Ureter (tissue), 1 donor: ENCODE data around the gene IL32. TPM values are rescaled to one million over a fixed set of nuclear protein-coding genes. Genes with fewer than 3 reads are reported as not detected.

Experiments used
- DNase-seq: peaks from one replicate; pipeline ENCODE4 v3.0.0-alpha.2; 2020; ENCODE audit warnings: low spot score
- total RNA-seq: library from RNA; stranded (reverse); gene quantifications from one replicate; pipeline ENCODE4 v1.2.4, GENCODE V29; 2023
- donor health status: DM: yes; HTN: yes; CAD: no.

IL32 gene, protein sequence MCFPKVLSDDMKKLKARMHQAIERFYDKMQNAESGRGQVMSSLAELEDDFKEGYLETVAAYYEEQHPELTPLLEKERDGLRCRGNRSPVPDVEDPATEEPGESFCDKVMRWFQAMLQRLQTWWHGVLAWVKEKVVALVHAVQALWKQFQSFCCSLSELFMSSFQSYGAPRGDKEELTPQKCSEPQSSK
- 13.7 TPM for total RNA-seq

DNA sequence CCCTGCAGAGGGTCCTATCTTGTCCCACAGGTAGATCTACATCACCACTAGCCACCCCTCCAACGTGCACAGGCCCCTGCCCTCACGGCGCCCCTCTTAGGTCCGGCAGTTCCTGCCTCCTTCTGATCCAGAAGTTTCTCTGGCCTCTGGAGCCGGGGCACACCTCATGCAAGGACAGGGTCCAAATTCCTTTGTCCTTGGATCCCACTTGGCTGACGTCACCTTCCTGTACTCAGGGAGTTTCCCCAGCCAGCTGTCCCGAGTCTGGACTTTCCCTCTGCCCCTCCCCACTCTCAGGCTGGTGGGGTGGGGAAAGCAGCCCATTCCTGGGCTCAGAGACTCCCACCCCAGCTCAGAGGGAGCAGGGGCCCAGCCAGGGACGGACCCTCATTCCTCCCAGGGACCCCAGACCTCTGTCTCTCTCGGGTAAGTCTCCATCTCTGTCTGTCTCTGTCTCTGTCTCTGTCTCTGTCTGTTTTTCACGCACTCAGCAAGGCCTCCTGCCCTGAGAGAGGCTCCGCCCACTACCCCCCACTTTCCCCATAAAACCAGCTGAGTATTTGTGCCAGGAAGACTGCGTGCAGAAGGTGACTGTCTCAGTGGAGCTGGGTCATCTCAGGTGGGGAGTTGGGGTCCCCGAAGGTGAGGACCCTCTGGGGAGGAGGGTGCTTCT lies at the start of gene IL32:
Gene IL32, plus strand, starts transcription at position 572 of the 673 bp plus-strand sequence. CDS start 172 bp downstream, outside the sequence.
- DNase-seq, result no peak

DNA sequence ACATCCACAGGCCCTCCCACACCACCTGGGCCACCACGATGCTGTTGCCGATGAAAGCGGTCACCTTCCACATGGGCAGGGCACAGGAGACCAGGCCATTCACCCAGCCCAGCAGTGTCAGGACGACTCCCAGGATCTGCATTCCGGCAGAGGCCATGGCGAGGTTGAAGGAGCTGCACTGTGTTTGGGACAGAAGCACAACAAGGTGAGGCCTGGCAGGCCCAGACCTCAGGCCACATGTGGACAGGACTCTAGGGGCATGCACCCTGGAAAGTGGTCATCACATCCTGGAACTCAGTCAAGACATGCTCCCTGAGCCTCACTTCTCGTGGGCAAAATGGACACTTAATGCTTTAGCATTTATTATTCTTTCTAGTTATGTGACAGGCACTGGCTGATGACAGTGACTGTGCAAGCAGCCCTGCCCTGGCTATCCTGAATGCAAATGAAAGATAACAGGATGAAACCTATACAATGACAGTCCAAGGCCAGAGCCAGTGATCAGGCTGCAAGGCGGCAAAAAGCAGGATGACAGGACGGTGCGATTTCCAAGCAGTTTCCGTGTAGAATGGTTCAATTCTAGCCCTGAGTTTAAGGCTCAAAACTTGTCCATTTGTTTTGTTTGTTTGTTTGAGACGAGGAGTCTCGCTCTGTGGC lies 49.4 kb upstream of the IL32 start:
- DNase-seq, result no peak

DNA sequence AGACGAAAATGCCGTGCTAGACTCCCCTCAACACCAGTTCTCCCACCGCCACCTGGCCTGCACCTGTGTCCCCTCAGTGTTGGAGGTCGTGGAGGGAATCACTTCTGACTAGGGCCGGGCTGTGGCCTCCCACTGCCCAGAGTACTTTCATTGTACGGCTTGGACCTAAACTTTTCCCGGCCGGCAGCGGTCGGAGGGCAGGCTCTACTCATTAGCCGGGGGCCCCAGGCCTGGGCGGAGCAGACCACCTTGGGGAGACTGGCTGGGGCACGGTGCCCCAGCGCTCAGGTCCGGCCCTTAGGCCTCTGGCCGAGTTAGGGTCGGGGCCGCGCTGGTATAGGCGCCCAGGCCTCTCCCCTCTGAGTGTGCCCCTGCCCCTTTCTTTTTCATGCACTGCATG lies 48.1 kb upstream of the IL32 start:
- no peak for DNase-seq

DNA sequence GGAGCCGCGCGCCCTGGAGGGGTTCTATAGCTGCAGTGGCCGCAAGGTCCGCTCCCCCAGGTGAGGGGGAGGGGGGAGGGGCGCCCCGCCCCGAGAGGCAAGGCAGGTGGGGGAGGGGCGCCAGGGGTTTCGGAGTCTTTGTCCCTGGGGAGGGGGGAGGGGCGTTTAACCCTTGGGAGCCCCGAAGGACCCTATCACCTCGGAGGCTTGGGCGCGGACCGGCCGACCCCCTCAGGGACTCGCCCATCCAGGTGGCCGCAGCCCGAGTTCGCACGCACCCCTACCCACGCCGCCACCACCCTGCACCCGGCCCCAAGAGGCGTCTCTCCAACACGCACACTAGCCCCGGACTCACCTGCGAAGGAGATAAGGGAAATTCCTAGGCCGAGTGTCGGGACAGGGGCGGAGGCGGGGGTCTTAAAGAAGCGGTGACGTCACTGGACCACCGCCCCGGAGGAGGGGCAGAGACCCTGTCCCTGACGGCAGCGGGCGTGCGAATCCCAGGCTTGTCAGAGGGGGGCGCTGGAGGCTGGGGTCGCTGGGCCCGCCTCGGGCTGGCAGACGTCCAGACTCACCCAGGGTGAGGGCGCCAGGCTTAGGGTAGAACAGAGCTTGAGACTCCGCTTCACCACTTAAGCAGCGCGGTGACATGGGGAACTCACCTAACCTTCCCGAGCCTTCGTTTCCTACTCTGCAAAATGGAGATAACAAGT lies 47.5 kb upstream of the IL32 start, which contains the start of gene CLDN6:
Gene CLDN6, minus strand, starts transcription at position 390 of the 713 bp plus-strand sequence. CDS start 2,162 bp downstream, outside the sequence.
- DNase-seq, result no peak

DNA sequence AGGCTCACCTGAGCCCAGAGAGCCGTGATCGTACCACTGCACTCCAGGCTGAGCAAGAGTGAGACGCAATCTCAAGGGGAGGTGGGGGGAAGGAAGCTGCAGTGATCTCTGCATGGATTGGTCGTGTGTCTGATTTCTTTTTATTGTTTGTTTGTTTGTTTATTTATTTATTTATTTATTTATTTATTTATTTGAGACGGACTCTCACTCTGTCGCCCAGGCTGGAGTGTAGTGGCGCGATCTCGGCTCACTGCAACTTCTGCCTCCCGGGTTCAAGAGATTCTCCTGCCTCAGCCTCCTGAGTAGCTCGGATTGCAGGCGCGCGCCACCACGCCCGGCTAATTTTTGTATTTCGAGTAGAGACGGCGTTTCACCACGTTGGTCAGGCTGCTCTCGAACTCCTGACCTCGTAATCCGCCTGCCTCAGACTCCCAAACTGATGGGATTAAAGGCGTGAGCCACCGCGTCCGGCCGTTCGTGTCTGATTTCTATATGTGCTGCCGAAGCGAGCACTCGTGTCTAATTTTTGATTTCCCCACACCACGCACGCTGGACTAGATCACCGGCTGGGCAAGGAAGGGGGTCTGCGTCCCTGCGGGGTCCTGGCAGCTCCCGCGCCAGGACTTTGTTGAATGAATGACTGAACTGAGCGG lies 45.7 kb upstream of the IL32 start:
- DNase-seq, result no peak

DNA sequence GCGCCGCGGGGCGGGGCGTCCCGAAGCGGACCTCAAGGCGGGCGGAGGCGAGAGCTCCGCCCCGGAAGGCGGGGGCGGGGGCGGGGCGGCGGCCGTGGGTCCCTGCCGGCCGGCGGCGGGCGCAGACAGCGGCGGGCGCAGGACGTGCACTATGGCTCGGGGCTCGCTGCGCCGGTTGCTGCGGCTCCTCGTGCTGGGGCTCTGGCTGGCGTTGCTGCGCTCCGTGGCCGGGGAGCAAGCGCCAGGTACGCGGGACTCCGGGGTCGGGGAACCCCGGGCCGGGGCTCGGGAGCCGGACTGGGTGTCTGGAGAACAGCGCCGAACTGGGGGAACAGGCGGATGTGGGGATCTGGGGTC lies 45.2 kb upstream of the IL32 start, which contains the start of gene TNFRSF12A:
Gene TNFRSF12A, plus strand, starts transcription at position 122 of the 357 bp plus-strand sequence. Its CDS starts 30 bp downstream, at position 152.
- DNase-seq, result peak; percentile 77

DNA sequence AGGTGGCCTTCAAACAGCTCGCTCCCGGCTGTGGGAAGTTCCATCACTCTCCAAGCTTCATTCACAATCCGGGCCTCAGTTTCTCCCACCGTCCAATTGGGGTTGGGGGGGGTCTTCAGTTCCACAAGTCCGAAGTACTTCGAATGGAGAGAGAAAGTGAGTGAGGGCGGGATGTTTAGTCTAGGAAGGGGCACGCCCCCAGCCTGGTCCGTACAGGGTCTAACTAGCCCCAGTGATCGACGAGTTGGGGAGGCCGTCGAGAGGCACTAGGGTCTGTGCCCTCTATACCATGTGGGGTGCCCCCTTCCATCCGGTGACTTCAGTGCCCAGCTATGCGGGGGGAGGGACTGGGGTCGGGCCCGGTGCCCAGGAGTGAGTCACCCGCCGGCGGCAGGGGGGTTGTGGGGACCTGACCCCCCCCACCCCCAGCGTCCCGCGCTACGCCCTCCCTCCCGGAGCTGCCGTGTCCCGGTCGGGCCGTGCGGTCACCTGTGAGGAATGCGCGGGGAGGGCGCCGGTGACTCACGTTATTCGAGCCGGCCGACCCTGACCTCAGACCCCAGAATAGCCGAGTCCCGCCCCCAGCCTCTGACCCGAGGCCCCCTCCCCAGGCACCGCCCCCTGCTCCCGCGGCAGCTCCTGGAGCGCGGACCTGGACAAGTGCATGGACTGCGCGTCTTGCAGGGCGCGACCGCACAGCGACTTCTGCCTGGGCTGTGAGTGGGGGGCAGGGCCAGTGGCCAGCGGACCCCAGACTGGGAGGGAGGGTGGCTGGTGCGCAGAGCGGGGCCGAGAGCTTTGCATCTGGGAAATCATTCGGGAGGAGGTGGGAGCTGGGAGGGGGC lies 44.6 kb upstream of the IL32 start:
- peak; percentile 88 for DNase-seq

DNA sequence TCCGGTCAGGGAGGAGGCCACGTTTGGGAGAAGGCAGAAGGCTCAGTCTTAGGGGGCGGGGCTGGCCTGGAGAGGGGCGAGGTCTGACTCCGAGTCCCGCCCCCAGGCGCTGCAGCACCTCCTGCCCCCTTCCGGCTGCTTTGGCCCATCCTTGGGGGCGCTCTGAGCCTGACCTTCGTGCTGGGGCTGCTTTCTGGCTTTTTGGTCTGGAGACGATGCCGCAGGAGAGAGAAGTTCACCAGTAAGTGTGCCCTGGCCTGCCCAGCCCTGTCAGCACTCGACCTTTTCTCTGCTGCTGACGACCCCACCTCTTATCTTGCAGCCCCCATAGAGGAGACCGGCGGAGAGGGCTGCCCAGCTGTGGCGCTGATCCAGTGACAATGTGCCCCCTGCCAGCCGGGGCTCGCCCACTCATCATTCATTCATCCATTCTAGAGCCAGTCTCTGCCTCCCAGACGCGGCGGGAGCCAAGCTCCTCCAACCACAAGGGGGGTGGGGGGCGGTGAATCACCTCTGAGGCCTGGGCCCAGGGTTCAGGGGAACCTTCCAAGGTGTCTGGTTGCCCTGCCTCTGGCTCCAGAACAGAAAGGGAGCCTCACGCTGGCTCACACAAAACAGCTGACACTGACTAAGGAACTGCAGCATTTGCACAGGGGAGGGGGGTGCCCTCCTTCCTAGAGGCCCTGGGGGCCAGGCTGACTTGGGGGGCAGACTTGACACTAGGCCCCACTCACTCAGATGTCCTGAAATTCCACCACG lies 43.8 kb upstream of the IL32 start:
- peak; percentile 81 for DNase-seq

DNA sequence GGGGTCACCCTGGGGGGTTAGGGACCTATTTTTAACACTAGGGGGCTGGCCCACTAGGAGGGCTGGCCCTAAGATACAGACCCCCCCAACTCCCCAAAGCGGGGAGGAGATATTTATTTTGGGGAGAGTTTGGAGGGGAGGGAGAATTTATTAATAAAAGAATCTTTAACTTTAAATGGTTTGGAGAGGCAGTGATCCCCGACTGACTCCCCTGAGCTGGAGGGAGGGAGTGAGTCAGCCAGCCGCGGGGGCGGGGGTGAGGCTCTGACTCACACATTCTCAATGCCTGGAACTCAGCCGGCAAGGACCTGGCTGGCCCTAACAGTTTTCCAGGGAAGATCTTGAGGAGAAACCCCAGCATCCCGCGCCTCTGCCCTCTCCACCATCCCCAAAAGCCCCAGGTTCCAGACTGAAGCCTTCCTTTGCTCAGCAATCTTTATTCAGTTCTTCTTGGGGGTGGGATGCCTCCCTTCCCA lies 43.2 kb upstream of the IL32 start:
- DNase-seq, result peak; percentile 93

DNA sequence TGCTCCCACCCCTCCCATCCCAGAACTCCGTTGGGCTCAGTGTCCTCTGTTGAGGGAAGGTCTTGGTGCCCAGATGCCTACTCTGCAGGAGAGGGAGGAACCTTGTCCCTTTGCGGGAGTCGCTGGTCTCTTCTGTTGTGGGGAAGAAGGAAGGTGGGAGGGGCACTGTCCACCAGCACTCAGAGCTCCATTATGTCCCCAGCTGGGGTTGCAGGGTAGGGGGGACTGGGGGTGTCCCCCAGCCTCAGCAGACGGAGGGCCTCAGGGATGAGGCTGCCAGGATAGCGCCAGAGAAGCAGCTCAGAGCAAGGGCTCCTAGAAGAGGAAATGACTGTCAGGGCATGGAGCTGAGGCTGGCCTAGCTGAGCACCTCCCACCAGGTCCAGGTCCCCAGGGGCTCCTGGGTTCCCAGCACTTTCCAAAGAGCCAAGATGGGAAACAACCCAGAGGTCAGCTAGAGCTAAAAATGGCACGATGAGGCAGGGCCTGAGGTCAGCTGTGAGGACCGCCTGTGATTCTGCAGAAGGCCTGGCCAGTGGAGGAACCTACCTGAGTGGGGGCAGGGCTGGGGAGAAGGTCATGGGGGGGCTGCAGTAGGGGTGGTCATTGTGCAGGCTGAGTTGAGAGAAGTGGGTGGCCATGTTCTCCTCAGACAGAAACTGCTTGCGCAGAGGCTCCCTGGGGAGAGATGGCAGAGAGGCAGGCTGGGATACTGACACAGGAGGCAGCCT lies 42.6 kb upstream of the IL32 start:
- no peak for DNase-seq

DNA sequence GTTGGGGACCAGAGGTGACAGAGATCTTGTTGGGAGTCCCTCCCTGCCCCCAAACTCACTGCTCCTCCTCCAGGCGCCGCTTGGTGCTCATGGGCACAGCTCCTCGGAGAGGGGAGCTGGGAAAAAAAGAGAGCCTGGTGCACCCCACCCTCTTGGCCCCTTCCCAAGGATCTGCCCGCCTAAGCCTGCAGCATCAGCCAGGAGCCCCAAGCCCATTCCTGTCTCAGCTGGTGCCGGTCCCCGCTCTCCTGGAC lies 42.1 kb upstream of the IL32 start:
- DNase-seq, result no peak

DNA sequence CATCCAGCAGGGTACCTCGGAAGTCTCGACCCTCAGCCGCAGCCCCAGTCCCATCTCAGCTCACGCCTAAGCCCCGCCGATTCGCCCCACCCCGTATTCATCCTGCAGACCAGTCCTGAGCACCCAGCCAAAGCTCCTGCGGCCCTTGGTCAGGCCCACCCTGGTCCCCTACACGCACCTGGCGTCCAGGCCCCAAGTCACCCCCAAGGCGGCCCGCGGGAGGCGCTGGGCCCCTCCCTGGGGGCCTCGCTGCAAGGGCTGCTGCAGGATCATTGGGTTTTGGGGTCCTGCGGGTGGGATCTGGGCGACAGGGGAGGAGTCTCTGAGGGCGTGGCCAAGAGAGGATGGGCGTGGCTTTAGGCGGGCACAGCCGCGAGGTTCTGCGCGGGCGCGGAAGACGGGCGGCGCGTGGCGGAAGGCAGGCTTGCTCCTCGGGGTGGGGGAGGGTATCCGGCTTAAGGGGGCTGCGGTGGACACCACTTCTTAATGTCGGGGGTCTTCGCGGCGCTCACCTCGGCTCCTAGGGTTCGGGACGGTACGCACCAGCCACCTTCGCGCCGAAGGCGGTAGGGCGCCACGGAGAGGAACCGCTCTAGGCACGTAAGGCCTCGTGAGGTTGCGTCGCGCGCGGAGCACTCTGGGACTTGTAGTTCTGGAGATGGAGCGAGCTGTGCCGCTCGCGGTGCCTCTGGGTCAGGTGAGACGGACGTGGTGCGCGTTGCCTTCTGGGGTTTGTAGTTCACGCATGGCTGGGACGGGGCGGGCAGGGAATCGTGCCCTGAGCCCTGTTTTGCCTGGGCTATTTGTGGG lies 41.6 kb upstream of the IL32 start, which contains the start of the genes HCFC1R1 and THOC6:
Gene HCFC1R1, minus strand, starts transcription at position 274 of the 810 bp plus-strand sequence. Its CDS starts 1 bp downstream, at position 273.
Gene THOC6, plus strand, starts transcription at position 367 of the 810 bp plus-strand sequence. Its CDS starts 292 bp downstream, at position 659.
- DNase-seq, result peak; percentile 98

DNA sequence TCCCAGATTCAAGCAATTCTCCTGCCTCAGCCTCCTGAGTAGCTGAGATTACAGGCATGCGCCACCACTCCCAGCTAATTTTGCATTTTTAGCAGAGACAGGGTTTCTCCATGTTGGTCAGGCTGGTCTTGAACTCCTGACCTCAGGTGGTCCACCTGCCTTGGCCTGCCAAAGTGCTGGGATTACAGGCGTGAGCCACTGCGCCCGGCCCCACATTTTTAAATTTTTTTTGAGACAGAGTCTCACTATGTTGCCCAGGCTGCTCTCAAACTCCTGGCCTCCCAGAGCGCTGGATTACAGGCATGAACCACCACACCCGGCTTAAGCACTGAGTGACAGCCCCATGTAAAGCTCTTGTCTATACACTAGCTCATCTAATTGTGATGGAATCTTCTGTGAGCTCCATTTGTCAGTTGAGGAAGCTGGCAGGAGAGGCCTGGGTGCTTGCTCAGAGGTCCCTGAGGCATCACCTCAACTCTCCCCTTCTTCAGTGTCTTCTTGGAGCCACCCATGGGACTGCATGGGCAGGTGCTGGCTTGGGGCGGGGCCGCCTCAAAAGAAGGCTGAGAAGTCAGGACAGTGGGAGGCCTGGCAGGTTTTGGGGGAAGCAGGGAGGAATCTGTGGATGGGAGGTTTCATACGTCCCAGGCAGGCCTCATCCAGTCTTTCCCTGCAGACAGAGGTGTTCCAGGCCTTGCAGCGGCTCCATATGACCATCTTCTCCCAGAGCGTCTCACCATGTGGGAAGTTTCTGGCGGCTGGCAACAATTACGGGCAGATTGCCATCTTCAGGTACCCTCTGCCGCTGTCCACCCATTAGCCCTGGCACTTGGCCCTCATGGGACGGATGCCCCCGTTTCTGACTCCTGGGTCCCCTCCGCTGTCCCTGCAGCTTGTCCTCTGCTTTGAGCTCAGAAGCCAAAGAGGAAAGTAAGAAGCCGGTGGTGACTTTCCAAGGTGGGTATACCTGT lies 40.1 kb upstream of the IL32 start:
- DNase-seq, result no peak

DNA sequence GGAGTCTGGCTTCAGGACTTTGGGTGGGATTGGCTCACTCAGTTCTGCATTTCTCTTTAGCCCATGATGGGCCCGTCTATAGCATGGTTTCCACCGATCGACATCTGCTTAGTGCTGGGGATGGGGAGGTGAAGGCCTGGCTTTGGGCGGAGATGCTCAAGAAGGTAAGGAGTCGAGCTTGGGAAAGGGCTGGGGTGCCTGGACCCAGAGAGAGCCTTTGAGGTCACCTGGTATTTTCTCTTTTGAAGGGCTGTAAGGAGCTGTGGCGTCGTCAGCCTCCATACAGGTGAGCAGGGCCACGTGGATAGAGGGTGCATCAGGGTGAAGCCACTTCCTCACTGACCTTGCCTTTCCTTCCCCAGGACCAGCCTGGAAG lies 39.4 kb upstream of the IL32 start:
- no peak for DNase-seq

DNA sequence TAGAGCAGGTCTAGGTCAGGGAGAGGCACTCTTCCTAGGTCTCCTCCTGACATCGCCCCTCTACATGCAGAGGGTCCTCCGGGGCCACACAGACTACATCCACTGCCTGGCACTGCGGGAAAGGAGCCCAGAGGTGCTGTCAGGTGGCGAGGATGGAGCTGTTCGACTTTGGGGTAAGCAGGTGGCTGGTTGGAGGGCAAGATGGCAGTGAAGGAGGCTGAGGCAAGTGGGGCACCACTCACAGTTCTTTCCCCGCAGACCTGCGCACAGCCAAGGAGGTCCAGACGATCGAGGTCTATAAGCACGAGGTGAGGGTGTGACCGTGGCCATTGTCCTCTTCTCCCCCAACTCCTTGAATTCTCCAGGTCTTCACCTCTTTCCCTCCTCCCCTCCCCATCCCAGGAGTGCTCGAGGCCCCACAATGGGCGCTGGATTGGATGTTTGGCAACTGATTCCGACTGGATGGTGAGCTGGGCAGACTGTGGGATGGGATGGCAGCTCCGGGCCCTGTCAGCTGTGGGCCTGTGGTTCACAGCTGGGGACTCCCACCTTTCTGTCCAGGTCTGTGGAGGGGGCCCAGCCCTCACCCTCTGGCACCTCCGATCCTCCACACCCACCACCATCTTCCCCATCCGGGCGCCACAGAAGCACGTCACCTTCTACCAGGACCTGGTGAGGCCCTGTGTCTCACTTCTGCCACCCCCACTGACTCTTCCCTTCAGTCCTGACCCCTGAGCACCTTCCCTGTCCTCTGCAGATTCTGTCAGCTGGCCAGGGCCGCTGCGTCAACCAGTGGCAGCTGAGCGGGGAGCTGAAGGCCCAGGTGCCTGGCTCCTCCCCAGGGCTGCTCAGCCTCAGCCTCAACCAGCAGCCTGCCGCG lies 38.6 kb upstream of the IL32 start:
- no peak for DNase-seq

DNA sequence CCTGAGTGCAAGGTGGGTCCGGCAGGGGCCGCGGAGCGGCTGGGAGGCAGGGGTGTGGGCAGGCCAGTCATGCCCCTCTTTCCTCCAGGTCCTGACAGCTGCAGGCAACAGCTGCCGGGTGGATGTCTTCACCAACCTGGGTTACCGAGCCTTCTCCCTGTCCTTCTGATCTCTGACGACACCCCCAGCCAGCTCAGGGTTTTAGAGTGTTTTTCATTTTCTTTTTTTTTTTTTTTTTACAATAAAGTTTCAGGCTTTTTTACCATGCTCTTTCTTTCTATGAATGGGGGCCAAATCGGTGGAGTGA lies 38.0 kb upstream of the IL32 start:
- no peak for DNase-seq
